Skin epidermis (tissue), 12 donors: Measurements from ENCODE around the gene CMTM1.

Experiments
- H3K27ac ChIP-seq, 21 experiments: fragments of 200-600 bp; sonication (generic) in 11 of 21; one replicate each; pipeline ENCODE4 v1.5.0; 2020; ENCODE audit warnings: mild to moderate bottlenecking in 3 of 21, inconsistent platforms in 2 of 21, moderate library complexity in 2 of 21
- H3K4me3 ChIP-seq, 7 experiments: fragments of 200-600 bp; sonication (generic) in 2 of 7; one replicate each; pipeline ENCODE4 v1.5.0; 2020; ENCODE audit warnings: inconsistent platforms in 2 of 7, mild to moderate bottlenecking in 2 of 7, moderate library complexity in 1 of 7

Gene CMTM1

GRCh38 chr16:66566051-66566901 lies at the start of gene CMTM1:
CMTM1 (plus strand) TSS chr16:66566439; CDS start chr16:66566514, 75 bp downstream.
- Histone ChIP-seq H3K4me3 (no peak within 1 kb of the TSS), H3K27ac (no peak within 1 kb of the TSS)

DNA sequence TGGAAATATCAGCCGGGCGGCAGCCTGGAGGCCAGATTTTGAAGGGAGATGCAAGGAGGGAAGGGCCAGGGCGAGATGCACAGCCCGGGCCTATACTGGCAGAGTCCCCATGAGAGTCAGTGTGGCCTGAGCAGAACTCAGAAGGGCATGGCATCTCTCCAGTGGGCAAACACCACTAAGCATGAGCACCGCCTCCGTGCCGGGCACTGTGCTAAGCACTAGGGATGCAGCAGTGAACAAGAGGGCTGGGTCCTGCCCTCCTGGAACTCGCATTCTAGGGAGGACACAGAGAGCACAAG lies 49.8 kb upstream of the CMTM1 start:
- Histone ChIP-seq H3K27ac (peak overlapping the region; percentile 70 to 99 (median 88)), H3K4me3 (no peak overlapping the region)

- Histone ChIP-seq H3K27ac (peak overlapping the region; percentile 48 to 99 (median 88)), H3K4me3 (peak overlapping the region in 2 of 7 experiments; percentile 9 to 14)
These were observed 49.2 kb upstream of the CMTM1 start for GRCh38 chr16:66516808-66517585.

DNA sequence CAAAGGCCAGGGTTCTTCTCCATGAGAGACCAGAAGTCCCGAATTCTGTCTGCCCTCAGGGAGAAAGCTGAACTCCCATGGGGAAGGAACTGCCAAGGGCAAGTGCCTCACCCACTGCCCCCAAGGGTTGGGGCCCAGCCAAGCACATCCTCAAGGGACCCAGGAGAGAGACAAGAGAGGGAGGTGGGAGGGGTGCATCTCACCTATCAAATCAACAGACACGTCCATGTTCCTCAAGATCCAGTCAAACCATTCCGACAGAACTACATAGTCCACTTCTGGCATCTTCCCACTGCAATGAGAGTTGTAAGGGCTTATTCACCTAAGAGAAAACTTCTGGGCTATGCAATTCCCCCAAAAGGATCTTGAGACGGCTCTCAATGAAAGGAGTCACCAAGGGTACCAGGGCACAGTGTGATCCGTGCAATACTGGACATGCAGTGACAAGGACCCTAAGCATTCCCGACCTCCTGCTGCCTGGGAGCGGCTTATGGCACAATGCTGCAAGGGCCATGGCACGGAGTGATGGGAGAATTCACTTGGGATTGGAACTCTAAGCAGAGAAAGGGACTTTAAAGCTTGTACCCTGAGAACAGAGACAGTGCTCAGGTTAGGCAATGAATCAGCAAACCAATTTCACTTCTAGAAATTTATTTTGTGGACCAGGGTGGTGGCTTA lies 48.5 kb upstream of the CMTM1 start:
- peak overlapping the region in 1 of 7 experiments; percentile 9 for H3K4me3 ChIP-seq
- H3K27ac ChIP-seq = peak overlapping the region; percentile 48 to 99 (median 88)

DNA sequence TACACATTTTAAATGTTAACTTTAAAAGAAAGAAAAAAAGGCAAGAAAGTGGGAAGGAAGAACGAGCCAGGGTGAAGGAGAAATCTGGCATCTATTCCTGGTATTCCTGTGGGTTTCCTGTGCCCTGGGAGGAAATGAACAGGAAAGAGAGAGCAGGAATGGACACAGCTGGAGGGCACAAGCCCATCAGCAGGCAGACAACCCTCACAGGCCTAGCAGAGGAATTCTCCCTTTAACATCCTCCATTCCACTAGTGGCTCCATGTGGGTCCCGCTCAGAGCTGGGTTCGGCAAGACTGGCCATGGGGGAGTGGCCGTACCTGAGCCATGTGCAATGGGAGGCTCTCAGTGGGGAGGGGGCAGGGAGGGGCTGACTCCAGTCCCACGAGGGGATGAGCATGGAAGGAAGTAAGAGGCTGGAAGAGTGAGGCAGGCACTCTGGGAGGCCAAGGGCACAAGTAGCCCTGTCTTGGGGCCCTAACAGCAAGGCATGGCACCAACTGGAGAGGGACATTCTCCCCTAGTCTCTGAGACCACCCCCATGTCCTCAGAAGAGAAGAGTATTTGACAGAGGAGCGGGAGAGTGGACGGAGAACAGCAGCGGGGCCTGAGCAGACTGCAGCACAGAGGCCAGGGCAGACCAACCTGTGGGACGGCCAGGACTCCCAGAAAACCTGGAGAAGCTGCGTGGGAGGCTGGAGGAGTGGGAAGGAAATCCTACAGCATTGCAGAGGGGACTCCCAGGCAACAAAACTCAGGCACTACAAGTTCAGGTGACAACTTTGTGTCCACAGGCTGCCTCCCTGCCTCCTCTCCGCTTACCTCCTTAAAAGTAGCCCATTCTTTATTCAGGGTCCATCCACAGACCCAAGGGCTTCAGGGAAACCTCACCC lies 46.5 kb upstream of the CMTM1 start:
- Histone ChIP-seq H3K4me3 (no peak overlapping the region), H3K27ac (peak overlapping the region; percentile 8 to 99 (median 78))

GRCh38 chr16:66520406-66521170 lies 45.7 kb upstream of the CMTM1 start:
- H3K4me3 ChIP-seq = no peak overlapping the region
- H3K27ac ChIP-seq = peak overlapping the region in 20 of 21 experiments; percentile 70 to 99 (median 80)

- Histone ChIP-seq H3K27ac (peak overlapping the region; percentile 43 to 99 (median 78)), H3K4me3 (no peak overlapping the region)
These were observed 45.0 kb upstream of the CMTM1 start for GRCh38 chr16:66521252-66521713.

DNA sequence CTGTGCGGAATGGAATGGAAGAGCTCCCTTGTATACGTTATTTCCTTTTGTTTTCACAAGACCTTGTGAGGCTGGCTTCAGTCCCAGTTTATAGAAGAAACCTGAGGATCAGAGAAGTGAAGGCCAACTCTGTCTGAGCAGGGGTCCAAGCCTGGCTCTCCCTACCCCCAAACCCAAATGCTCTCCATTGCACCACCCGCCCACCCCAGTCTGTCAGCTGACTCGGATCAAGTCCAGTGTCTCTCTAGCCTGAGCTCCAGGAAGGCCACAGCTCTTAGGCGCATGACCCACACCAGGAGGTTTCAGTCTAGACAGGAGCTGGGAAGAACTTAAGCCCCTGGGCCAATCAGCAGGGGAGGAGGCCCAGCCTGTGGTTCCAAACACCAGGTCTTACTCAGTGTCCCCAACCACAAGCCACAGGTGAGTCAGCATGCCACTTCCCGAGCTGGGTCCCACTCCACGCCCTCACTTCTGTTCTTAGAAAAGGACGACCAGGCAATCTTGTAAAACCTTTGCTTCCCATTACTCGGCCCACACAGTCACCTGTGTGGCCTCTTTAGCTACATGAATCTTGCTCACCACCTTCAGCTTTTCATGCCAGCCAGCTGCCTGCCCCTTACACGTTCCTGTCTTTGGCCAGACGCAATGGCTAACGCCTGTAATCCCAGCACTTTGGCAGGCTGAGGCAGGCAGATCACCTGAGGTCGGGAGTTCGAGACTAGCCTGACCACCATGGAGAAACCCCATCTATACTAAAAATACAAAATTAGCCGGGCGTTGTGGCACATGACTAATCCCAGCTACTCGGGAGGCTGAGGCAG lies 44.1 kb upstream of the CMTM1 start:
- Histone ChIP-seq H3K4me3 (no peak overlapping the region), H3K27ac (peak overlapping the region in 20 of 21 experiments; percentile 66 to 99 (median 80))

DNA sequence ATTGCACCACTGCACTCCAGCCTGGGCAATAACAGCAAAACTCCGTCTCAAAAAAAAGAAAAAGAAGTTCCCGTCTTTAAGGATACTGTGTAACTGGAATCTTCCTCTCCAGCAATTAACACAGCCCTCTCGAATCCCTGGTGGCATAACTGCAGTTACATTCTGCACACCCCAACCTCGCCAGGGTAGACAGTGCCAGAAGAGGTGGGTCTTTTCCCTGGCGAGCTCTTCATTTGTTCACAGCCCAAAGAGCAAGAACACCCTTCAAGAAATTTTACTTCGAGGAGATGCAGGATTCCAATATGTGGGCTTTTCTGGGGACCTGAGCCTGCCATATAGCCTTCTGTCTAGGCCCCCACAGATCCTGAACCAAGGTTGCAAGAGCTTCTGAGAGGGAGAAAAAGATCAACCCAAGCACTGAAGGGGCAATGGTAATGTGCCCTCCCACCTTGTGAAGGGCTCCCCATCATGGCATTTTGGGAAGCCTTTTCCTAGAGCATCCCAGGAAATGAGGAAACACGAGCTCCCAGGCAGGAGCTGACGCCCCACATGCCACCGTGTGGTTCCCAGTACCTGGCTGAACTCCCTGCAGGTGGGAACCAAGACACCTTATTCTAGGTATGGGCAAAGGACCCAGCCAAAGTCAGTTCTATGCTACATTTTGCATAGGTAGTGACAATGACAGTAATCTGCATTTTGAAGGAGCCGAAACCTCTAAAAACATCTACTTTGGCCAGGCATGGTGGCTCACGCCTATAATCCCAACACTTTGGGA lies 43.2 kb upstream of the CMTM1 start:
- Histone ChIP-seq H3K4me3 (no peak overlapping the region), H3K27ac (peak overlapping the region in 20 of 21 experiments; percentile 28 to 99 (median 80))

DNA sequence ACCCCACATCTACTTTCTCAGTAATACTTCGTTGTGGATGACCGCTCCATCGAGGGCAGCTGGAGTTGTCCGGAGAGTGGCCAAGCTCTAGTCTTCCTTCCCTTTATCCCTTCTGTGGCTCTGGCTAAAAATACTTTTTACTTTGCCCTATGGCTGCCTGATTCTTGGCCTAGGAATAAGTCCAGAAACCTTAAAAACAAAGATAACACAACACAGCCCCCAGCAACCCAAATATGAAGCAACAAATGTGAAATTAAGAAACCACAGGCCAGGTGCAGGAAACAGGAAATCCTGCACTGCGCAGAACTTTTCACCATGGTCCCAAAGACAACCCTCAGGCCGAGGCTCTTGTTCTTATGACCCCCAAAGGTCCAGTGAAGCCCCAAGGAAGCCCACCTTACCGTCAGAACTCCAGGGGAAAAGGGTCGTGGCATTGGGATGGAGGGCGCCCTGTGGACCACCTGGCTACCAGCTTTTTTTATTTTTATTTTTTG lies 42.3 kb upstream of the CMTM1 start:
- H3K4me3 ChIP-seq = no peak overlapping the region
- H3K27ac ChIP-seq = peak overlapping the region in 20 of 21 experiments; percentile 28 to 99 (median 80)

DNA sequence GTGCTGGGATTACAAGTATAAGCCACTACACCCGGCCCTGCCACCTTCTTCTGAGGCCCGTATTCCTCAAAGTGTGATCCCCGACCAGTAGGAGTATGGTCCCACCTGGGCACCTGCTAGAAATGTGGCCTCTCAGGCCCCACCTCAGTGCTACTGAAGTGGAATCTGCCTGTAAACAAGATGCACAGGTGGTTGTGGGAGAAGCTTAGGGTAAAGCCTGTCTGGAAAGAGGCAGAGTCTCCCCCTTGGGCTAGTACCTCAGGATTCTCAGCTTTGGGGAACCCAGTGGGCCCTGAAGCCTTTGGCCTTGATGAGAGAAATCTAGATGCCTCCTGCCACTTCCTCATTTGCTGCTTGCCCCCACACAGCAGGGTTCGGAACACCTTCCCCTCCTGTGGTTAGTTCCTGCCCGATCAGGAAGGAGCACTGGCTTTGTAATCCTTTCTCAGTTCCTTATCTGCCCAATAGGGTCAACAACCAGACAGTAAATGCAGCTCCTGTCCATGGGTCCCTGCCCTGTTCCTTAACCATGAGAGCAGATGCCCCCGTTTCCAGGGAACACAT lies 41.6 kb upstream of the CMTM1 start:
- no peak overlapping the region for H3K4me3 ChIP-seq
- H3K27ac ChIP-seq = peak overlapping the region in 20 of 21 experiments; percentile 52 to 99 (median 80)

- peak overlapping the region in 19 of 21 experiments; percentile 31 to 99 (median 83) for H3K27ac ChIP-seq
- H3K4me3 ChIP-seq = no peak overlapping the region
These were observed 40.7 kb upstream of the CMTM1 start for GRCh38 chr16:66525396-66526180.

DNA sequence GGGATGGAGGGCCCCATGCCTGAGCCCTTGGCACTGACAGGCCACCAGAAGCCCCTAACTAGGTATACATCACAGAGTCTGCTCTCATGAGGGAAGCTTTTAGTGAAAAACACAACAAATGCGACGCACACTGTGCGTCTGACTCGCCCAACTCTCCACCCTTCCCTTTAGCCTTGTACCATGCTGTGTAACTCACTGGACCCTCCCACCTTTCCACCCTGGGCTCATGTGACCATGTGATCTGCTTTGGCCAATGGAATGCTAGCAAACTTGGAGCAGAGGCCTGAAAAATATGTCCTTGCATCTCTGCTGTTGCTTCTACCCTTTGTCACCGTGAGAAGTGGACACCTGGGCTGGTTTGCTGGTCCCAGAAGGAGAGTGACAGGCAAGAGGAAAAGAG lies 37.9 kb upstream of the CMTM1 start:
- no peak overlapping the region for H3K4me3 ChIP-seq
- no peak overlapping the region for H3K27ac ChIP-seq

GRCh38 chr16:66529475-66529874 lies 36.8 kb upstream of the CMTM1 start:
- Histone ChIP-seq H3K4me3 (no peak overlapping the region), H3K27ac (no peak overlapping the region)

DNA sequence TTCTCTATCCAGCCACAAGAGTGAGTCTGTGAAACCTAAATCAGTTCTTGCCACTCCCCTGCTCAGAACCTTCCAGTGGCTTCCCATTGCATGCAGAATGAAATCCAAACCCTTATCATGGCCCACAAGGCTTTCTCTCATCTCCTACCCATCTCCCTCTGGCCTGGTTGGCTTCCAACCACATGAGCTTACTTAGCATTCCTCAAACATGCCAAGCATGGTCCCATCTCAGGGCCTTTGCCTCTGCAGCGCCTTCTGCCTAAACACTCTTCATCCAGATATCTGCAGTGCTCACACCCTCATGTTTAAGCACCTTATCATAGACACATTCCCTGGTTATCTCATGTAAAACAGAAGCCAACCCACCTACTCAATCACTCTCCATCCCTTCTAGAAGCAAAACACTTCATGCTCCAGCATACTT lies 31.9 kb upstream of the CMTM1 start:
- no peak overlapping the region for H3K27ac ChIP-seq

DNA sequence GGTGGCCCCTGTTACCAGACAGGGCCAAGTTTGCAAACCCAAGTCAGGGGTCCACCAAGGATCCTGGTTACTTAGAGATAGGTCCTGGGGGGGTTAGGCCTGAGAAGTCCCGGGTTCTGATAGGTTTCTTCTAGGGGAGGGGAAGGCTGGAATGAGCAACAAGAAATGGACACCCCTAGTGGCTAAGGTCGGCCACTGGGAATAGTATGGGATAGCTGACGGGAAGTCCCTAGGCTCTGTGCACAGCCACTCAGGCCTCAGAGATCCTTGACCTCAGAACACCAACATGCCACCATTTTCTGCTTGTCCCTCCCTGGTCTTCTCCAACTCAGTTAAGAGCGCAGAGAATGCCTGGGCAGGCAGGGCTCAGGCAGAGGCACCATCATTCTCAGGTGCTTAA lies 29.7 kb upstream of the CMTM1 start:
- Histone ChIP-seq H3K4me3 (no peak overlapping the region), H3K27ac (no peak overlapping the region)

More for the DNA sequence above, 31.9 kb upstream of the CMTM1 start:
- no peak overlapping the region for H3K4me3 ChIP-seq
